HG03060 (cell line): Measurements from ENCODE around the gene REV1.
"Not testable (repeated sequence)": the region's sequence is repeated elsewhere in the genome, so short reads cannot be mapped to it uniquely, and the experiment has no call there.

Experiments used
- ATAC-seq: cut with Tn5 transposase; IDR thresholded peaks from one replicate; pipeline ENCODE4 v1.9.1; 2021; ENCODE audit warnings: low read depth, moderate number of reproducible peaks; ENCODE audit not compliant: unreplicated experiment

Gene REV1

DNA sequence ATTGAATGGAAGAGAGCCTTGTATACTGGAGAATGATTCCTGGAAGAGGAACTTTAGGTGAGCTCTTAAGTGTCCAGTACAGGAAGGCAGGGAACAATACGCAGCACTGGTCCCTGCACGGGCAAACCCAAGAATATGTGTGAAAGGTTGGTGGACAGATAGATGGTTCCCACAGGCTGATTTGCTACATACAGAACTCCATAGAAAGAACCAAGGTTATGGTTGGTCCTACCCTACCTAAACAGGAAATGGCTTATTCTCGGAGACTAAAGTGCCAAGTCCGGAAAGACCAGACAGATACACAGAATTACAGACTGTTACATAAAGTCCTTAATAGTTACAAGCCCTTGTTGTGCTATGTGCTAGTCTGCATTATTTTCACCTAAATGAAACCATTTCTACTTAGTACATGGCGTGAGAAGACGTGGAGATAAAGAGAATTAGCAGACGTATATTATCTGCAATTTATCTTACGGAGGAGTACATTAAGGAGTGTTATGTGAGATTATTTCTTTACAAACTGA, 1.2 kb downstream of the REV1 start:
- no peak for ATAC-seq

- ATAC-seq, result no peak
Measured at GRCh38 chr2:99487906-99488305, 1.9 kb downstream of the REV1 start.

DNA sequence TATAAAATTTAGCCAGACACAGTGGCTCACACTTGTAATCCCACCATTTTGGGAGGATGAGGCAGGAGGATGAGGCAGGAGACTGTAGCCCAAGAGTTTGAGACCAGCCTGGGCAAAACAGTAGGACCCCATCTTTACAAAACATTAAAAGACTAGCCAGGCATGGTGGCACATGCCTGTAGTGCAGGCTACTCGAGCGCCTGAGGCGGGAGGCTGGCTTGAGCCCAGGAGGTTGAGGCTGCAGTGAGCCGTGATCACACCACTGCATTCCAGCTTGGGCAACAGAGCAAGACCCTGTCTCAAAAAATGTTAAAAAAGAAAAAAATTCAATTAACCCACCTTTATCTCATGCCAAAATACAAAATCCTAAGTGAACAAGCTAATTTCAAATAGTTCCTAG, 4.0 kb downstream of the REV1 start:
- ATAC-seq, result no peak

- ATAC-seq, result no peak
Measured at GRCh38 chr2:99485411-99485810, 4.4 kb downstream of the REV1 start.

- ATAC-seq, result no peak
Measured at GRCh38 chr2:99484205-99484604, 5.6 kb downstream of the REV1 start.

DNA sequence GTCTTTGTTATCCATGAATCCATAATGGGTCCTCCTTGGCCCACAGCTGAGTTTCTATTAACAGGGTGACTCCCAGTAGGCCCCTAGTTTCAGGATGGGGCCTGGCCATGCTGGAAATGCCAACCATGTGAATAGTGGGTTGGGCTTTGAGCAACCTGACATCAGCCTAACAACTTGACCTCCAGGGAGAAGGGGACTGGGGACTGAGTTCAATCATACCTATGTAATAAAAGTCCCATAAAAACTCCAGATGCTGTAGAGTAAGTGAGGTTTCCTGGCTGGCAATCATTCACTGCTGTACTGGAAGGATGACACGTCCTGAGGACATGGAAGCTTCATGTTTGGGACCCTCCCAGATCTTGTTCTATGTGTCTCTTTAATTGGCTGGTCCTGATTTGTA, 7.9 kb downstream of the REV1 start:
- no peak for ATAC-seq

GRCh38 chr2:99481527-99481926, 8.3 kb downstream of the REV1 start:
- ATAC-seq, result no peak

- ATAC-seq, result no peak
Measured at GRCh38 chr2:99480390-99480789, 9.4 kb downstream of the REV1 start.

DNA sequence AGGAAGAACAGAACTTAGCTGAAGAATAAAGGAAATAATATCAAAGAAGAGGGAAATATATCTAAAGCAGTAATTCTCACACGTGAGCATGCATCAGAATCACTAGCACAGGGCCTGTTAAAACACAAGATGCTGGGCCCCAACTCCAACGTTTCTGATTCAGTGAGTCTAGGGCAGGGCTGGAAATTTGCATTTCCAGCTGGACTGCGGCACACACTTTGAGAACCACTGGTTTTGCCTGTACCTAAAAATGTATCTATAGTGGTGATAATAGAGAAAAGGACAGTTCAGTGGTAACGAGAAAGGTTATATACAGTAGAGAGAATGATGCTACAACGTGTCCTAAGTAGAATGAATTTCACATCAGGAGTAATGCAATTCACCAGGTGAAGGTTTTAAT, 11.2 kb downstream of the REV1 start:
- ATAC-seq, result no peak

GRCh38 chr2:99477054-99477453, 12.8 kb downstream of the REV1 start:
- no peak for ATAC-seq

- no peak for ATAC-seq
Measured at GRCh38 chr2:99476629-99477028, 13.2 kb downstream of the REV1 start.

- ATAC-seq, result not testable (repeated sequence)
Measured at GRCh38 chr2:99475095-99475494, 14.7 kb downstream of the REV1 start.

DNA sequence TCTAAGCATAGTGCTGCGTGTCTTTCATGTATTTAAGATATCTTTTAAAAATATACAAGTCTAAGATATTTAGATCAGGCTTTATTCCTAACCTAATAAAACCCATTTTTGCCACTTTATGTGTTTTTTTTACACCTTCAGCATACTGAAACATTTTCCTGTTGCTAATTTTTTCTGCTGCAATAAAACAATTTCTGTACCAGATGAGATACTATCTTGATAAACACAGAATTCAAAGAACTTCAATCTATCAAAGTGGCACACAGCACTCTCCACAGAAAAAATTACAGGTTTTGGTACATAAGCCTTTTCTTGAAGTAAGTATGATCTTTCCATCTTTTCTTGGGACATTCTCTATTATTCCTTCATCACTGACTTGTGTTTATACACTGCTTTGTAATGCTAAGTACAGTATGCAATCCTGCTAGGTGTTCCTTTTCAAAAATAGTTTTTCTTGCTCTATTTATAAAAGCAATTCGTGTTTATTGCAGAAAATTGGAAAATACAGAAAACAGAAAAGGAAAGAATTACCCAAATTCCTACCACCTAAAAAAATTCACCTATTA, 16.2 kb downstream of the REV1 start:
- ATAC-seq, result no peak

GRCh38 chr2:99472600-99472960, 17.2 kb downstream of the REV1 start:
- ATAC-seq, result no peak

DNA sequence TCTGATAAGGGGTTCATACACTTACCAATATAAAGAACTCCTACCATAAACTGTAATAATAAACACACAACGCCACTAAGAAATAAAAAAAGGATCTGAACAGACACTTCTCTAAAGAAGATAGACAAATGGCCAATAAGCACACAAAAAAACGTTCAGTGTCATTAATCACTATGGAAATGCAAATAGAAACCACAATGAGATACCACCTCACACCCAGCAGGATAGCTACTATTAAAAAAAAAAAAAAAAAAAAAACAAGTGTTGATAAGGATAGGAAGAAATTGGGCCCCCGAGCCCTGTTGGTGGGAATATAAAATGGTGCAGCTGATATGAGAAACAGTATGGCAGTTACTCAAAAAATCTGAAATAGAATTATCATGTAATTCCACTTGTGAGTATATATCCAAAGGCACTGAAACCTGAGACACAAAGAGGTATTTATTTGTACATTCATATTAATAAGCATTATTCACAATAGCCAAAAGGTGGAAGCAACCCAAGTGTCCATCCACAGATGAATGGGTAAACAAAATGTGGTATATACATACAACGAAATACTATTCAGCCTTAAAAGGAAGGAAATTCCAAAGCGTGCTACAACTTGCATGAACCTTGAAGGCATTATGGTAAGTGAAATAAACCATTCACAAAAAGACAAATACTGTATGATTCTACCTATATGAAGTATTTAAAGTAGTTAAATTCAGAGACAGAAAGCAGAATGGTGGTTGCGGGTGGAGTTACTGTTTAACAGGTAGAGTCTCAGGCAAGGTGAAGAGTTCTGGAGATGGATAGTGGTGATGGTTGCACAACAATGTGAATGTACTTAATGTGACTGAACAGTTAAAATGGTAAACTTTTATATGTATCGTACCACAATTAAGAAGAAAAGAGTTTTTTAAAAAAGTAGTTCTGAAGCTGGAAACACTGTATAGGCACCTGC, 17.9 kb downstream of the REV1 start:
- ATAC-seq, result no peak

DNA sequence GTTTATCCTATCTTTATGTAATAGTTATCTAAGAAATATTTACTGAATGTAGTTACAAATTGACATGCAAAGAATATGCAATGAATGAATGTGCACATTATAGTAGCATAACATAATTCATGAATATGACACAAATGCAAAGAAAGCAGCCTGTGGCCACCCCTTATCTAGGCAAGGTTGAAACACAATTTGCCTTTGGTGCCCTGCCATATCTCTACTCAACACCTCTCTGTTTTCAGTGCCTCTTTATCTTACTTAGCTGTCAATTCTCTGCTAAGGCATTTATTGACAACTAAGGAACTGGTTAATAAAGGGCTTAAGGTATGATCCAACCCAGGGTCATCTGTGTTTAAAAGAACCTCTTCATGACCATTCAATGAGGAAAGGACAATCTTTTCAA, 18.9 kb downstream of the REV1 start:
- ATAC-seq, result no peak

GRCh38 chr2:99470459-99470858, 19.4 kb downstream of the REV1 start:
- not testable (repeated sequence) for ATAC-seq

GRCh38 chr2:99469394-99469793, 20.4 kb downstream of the REV1 start:
- no peak for ATAC-seq

GRCh38 chr2:99468155-99468554, 21.7 kb downstream of the REV1 start:
- ATAC-seq, result no peak

DNA sequence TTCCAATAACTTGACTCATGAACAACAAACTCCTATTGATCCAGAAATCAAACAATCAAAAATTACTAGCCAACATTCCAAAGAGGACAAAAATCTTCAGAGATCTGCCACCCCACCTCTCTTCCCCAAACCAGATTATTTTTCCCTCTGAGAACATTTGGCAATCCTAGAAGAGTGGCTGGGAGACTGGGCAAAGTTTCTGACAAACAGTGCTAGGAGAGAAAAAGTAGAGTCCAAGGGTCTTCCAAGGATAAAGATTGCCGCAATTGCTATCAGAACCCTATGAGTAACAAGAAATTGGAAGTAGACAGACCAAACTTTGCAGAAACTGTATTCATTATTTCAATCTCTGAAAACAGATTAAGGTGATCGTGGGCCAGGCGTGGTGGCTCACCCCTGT, 22.4 kb downstream of the REV1 start:
- no peak for ATAC-seq

DNA sequence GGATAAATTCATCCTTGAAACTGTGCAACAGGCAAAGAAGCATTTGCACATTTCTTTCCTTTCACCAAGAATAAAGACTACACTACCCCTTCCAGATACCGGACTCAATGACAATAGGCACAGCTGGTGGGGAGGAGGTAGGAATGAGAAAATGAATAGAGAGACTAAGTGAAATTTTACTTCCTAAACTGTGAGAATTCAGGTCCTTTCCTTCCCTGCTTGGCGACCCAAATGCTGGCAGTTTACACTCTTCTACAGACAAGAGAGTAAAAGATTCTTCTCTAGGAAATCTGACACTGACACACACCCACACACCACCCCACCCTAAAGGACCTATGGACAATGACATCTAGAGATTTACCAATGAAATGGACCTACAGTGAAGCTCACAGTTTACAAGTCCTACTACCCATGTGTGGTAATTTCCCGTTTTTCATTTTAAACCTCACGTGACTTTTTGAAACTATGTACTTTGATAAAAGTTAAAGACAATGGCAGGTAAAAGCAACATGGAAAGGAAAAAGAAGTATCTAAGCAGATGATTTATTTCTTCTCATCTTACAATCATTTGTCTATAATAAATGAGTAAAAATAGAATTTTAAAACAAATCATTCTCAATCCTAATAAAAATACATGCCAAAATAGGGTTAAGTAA, 27.9 kb downstream of the REV1 start:
- no peak for ATAC-seq
